Glomerular endothelial cell (primary cell): ENCODE results near the gene NT5DC1. TPM values are rescaled to one million over a fixed set of nuclear protein-coding genes. Genes with fewer than 3 reads are reported as not detected.

Source experiments
- DNase-seq: peaks from one replicate; pipeline ENCODE4 v3.0.0-alpha.2; 2011; ENCODE audit warnings: low read depth, low spot score; ENCODE audit errors: extremely low read depth
- total RNA-seq: library from RNA; depleted of rRNA; stranded (reverse); fragments of >200 nt; gene quantifications from 2 replicates; pipeline ENCODE4 v1.2.3, GENCODE V29; 2015

Gene NT5DC1
- total RNA-seq, 1 donor from 2014 or later: 6.2 TPM

DNA sequence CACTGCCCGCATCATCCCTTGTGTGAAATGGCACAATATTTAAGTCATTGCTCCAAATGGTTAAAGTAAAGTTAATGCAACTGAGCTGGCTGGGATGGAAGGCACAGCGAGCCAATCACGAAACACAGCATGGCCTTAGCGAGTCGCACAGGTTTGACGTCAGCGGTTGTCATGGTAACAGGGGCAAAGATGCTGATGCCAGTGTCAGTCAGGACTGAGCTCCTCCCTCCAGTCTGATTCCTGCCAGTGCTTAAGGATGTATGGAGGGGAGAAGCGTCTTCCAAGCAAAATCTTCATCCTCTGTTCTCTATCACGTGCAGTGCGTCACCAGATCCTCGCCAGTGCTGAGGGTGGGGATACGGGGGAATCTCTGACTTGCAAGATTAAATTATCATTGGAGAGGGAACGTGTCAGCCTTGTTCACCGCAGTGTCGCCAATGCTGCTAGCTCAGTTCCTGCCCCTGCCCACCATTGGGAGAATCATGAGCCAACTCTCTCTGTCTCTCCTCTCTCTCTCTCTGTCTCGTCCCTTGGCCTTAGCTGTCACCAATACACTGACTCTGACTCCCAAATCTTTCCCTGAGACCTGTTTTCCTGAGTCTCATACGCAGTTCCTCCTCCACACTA is 128.7 kb downstream of the NT5DC1 start:
- peak; percentile 37 for DNase-seq

DNA sequence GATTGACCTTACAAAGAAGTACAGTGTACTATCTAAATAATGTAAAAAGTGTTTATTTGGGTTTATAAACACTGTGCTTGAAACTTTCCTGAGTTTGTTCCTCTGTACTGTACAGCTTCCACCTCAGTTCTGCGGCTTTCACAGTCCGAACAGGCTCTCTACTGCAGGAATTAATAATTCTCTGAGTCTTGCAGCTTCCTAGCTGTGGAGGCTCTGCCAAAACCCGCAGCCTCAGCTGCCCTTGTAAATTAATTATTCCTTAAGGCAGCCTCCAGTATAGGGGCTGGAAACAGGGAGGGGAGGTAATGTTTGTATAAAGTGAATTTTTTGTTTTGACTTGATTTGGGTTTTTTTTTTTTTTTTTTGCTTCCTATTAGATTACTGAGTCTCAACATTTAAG is 134.0 kb downstream of the NT5DC1 start:
- no peak for DNase-seq

DNA sequence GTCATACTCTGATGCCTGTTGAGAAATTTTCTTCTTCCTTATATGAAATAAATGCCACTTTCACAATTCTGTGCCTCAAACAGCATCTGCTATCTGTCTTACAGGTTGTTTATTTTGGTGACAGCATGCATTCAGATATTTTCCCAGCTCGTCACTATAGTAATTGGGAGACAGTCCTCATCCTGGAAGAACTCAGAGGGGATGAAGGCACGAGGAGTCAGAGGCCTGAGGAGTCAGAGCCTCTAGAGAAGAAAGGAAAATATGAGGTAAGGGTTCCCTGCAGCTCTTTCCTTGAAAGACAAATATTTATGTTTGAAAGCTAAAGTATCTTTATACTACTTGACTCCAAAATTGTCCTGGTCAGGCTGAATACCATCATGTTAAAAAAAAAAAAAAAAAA is 137.4 kb downstream of the NT5DC1 start:
- no peak for DNase-seq

DNA sequence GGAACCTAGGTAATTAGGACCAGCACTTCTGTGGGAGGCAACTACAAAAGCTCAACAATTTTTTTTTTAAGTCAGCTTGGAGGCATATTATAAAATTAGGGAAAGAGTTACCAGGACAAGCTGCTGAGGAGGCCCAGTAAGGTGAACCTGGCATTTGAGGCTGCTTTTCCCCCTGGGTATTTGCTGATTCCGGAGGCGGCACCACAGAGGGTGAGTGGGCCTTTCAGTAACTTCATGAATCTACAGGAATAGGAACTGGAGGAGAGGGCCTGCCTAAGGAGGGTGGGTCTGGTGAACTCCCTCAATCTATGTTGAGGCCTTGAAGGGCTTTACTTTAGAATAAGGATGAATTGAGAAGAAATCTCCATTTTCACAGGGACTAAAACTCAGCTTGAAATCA is 138.6 kb downstream of the NT5DC1 start:
- DNase-seq: no peak

GRCh38 chr6:116239856-116240255 is 139.2 kb downstream of the NT5DC1 start:
- DNase-seq: no peak

GRCh38 chr6:116244284-116244683 is 143.6 kb downstream of the NT5DC1 start:
- no peak for DNase-seq

- DNase-seq: no peak
Measured at GRCh38 chr6:116246089-116246488, 145.4 kb downstream of the NT5DC1 start.

- DNase-seq: no peak
Measured at GRCh38 chr6:116247285-116247684, 146.6 kb downstream of the NT5DC1 start.

DNA sequence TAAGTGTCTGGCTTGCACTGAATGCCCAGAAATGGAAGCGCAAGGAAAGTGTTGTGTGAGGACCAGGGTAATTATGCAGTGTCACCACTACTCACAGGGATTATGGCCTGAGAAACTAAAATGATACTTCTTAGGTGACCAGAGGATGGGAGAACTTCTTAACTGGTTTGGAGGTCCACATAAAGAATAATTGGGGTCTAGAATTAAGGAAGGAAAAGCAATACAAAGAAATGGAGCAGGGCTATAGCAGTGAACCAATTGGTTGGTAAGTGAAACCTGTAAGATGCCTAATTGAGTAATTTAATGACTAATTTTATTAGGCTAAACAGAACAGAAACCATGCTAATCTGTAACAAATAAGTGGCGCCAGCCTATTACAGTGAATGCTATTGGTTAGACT is 147.9 kb downstream of the NT5DC1 start:
- DNase-seq: no peak

DNA sequence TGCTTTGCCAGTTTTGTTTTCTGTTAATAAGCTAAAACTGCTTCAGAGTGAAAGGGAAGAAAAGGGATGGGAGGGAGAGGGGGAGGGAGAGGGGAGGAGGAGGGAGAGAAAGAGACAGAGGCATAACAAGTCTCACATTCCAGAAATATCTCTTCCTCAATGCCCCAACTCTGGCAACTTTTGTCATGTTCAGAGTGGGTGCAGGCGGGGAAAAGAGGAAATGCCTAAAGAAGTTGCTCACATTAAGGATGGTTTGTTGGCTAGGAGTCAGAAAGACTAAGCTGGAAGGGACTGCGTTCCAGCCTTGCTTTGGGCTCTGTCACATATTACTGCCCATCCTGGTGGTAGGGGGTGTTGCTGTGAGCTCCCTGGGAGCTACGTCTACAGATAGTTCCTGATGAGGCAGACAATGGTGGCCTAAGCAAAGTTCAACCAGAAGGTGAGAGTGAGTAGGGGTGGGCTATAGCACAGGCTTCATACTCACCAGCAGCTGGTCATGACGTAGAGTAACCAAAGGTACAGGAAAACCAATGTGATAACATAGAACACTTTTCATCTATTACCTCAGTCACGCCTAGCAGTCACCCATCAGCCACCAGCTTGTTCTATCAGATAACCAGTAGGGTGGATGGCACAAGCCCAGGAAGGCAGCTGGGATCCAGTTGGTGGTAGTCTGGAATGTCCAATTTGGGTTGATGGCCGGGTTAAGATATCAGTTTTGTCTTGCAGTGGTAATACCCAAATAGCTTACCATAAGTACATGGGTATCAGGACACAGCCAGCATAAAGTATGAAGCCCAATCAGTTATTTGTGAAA is 151.1 kb downstream of the NT5DC1 start:
- DNase-seq: no peak

- DNase-seq: no peak
Measured at GRCh38 chr6:116253188-116253504, 152.5 kb downstream of the NT5DC1 start.

DNA sequence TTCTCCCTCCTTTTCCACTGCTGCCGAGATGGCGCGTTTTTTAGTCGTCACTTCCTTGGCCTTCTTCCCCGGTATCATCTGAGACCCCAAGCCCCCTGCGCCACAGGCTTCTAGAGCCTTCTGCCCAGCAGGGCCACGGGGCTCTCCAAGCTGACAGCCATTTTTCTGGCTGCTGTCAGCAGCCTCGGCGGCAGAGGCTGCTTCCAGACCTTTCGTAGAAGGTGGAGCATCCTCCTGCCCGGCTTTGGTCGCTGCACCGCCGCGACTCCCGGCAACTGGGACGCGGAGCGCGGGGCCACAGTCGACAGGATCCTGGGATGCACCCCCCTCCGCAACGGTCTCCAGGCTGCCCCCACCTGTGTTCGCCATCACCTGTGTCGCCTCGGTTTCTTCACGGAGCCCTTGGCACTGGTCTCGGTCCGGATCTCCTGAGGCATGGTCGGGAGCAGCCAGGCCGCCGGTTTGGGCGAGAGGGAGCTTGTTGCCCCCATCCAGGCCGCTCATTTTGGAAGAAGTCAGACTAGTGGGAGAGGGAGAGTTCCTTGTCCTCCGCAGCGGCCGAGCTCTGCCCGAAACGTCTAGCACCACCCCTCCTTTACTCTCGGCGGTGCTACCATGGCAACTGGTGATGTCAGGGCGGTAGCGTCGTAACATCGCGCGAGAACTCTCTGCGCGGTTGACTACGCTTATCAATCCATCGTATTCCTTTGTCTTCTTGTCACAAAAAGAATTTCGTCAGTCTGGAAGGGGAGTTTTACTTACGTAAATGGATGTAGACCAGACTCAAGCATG is 153.0 kb downstream of the NT5DC1 start, which contains the start of gene TSPYL4:
Gene TSPYL4, minus strand, starts transcription at position 571 of the 792 bp plus-strand sequence. Its CDS starts 67 bp downstream, at position 504.
- peak; percentile 94 for DNase-seq

DNA sequence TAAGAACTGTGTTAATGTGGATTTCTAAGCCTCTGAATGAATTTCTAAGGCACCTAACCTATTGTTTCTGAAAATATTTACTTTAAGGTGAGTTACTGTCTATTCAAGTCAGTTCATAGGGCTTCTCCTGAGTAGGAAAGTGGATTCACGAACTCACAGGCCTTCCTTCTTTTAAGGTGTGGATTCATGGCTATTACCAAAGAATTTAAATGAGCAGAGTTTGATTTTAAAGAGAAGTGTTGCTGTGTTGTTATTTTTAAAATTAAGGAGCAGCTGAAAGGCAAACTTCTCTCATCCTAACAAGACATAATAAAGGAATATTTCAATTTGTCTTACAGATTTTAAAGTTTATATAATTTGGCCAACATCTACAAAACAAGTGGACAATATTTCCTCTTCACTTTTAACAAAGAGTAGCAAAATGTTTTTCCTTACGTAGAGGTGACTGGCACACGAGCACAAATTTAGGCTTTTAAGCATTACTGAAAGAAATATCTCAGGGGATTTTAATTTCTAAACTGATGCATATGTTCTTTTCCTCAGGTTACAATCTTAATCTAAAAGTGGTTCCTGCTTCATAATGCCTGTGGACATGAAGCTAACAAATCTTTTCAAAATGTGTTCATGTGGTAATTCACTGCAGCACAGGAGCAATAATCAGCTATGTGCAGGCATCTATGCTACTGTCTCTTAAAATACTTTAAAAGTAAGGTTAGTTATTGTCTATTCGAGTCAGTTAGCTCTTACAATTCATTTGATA is 153.8 kb downstream of the NT5DC1 start:
- DNase-seq: no peak

DNA sequence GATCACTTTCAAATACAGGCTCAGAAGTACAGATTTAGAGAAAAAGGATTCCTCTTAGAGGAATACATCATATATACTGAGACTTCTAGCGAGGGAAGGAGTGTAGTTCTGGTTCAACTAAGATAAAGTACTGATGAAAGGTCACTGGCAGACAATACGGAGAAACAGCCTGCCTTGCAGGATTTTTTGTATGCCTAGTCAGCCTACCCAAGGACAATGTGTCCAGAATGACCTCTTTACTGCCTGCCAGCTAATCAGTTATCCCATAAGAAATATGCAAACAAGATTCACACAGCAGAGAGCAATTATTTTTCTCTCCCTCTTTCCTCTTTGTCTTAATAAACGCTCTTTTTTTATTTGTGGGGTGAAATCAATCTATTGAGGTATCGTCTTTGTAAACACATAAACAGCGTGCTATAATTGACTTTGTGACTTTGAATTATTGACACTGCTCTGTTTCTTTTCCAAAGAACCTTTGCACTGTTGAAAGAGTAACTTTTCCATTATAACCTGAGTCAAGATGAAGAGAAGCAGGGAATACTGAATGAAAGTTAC is 154.7 kb downstream of the NT5DC1 start:
- no peak for DNase-seq

- no peak for DNase-seq
Measured at GRCh38 chr6:116256694-116257093, 156.0 kb downstream of the NT5DC1 start.

DNA sequence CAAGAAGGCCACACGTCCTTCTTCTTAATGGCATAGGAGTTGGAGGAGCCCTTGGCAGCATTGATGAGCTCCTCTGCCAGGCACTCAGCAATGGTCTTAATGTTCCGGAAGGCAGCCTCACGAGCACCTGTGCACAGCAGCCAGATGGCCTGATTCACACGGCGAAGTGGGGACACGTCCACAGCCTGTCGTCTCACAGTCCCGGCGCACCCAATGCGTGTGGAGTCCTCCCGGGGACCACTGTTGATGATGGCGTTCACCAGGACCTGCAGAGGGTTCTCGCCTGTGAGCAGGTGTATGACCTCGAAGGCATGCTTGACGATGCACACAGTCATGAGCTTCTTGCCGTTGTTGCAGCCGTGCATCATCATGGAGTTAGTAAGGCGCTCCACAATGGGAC is 157.9 kb downstream of the NT5DC1 start:
- no peak for DNase-seq

- DNase-seq: no peak
Measured at GRCh38 chr6:116263353-116263752, 162.7 kb downstream of the NT5DC1 start.

DNA sequence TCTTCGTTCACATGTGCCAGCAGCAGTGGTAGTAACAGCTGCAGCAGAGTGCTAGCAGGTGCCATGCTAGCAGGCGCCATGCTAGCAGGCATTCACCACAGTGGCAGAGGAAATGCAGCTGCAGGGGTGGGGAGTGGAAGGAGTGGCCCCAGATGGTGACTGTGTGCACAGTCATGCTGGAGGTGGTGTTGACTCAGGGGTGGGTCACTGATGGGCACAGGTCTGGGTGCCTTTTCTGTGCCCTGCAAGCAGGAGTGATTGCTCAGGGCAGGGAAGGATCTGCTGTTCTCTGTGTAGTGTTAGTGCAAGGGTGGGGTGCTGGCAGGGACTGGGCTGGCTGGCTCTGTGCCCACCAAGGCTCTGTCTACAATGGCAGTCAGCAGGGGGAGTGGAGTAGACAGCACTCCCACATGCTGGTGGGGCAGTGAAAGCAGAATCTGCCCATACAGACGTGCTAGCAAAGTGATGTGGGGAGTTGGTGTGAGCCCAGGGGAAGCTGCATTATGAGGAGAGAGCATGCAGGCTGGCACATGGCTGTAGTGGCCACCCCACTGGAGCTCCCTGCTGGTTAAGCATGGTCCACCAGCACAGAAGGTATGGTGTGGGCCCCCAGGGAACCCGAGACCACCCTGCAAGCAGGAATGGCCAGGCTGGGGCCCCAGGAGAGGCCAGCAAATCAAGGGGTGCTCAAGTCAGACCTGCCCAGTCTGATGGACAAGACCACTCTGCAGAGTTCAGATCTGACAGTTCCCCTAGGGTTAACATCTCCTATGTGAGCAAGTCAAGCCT is 164.6 kb downstream of the NT5DC1 start:
- DNase-seq: no peak

- no peak for DNase-seq
Measured at GRCh38 chr6:116266803-116267202, 166.2 kb downstream of the NT5DC1 start.
